Gastroesophageal sphincter (tissue), 4 donors: ENCODE measurements around the gene ADPRHL1. TPM values are rescaled to one million over a fixed set of nuclear protein-coding genes. Genes with fewer than 3 reads are reported as not detected.

ENCODE experiments used
- ATAC-seq: fragments of 150-250 bp; one replicate; pipeline ENCODE4 v1.9.1; 2016; ENCODE audit warnings: mild to moderate bottlenecking, moderate library complexity
- H3K27ac ChIP-seq, 4 donors: fragments of 200-600 bp; sonication (generic) in 3 of 4; 1 replicate in 3 of 4; 2 replicates in 1 of 4; pipeline ENCODE4 v1.5.1; 2016 to 2019
- H3K27me3 ChIP-seq: fragments of 200-600 bp; sonication (generic); one replicate; pipeline ENCODE4 v1.5.1; 2019
- H3K36me3 ChIP-seq, 2 donors: fragments of 200-600 bp; sonication (generic); one replicate each; pipeline ENCODE4 v1.5.1; 2019; ENCODE audit warnings: control low read depth in 1 of 2
- H3K4me1 ChIP-seq, 3 donors: fragments of 200-600 bp; sonication (generic); 1 replicate in 2 of 3; 2 replicates in 1 of 3; pipeline ENCODE4 v1.5.1; 2016 to 2019; ENCODE audit warnings: control low read depth in 2 of 3
- H3K4me3 ChIP-seq, 2 donors: fragments of 200-600 bp; sonication (generic); one replicate each; pipeline ENCODE4 v1.5.1; 2019; ENCODE audit warnings: mild to moderate bottlenecking in 1 of 2, moderate library complexity in 1 of 2
- H3K9me3 ChIP-seq, 3 donors: fragments of 200-600 bp; sonication (generic); one replicate each; pipeline ENCODE4 v1.5.1; 2017 to 2019; ENCODE audit warnings: control low read depth in 2 of 3
- CTCF ChIP-seq, 4 experiments: fragments of 200-600 bp in 2 of 4; fragments of 450-650 bp in 2 of 4; sonication (generic) in 1 of 4; IDR thresholded peaks; one replicate each; pipeline ENCODE4 v1.5.1; 2017 to 2019; ENCODE audit warnings: antibody characterized with exemption in 4 of 4, mild to moderate bottlenecking in 2 of 4, moderate library complexity in 2 of 4
- EP300 ChIP-seq: sonication (generic); formaldehyde crosslinking; IDR thresholded peaks from one replicate; pipeline ENCODE4 v1.6.1; 2017; ENCODE audit warnings: antibody characterized with exemption, mild to moderate bottlenecking
- POLR2A ChIP-seq, 2 donors: fragments of 450-650 bp; IDR thresholded peaks; one replicate each; pipeline ENCODE4 v1.6.1; 2017; ENCODE audit warnings: antibody characterized with exemption in 2 of 2, mild to moderate bottlenecking in 2 of 2, moderate library complexity in 1 of 2
- POLR2AphosphoS5 ChIP-seq: sonication (generic); formaldehyde crosslinking; IDR thresholded peaks from one replicate; pipeline ENCODE4 v1.6.1; 2017; ENCODE audit warnings: antibody characterized with exemption
- WGBS, 2 donors: methylation state at CpG; one replicate each; pipeline ENCODE4 v1.1.5; 2018; ENCODE audit warnings: low coverage in 1 of 2; 5-methylcytosine and 5-hydroxymethylcytosine counted together
- total RNA-seq, 4 donors: library from RNA; depleted of rRNA; stranded (reverse); fragments of >200 nt; gene quantifications; one replicate each; pipeline ENCODE4 v1.1.0, GENCODE V29; 2016

ADPRHL1 gene
- total RNA-seq, 4 donors from 2014 or later = 4.7 to 33.8 (median 8.9) TPM

GRCh38 chr13:113357529-113357928, 95.8 kb downstream of the ADPRHL1 start:
- WGBS, 2 donors = 90 to 100% methylated on average over 2 to 5 of the region's 5 CpGs
- TF ChIP-seq POLR2A (IDR thresholded peaks at IDR 0.05) = no peak
- TF ChIP-seq POLR2AphosphoS5 = no peak
- TF ChIP-seq EP300 = no peak
- TF ChIP-seq CTCF (IDR thresholded peaks at IDR 0.05) = no peak

GRCh38 chr13:113356596-113356995, 96.7 kb downstream of the ADPRHL1 start:
- H3K27ac ChIP-seq = no peak overlapping the region
- H3K27me3 ChIP-seq = no peaks in the 10 kb centered on the region
- no peak for ATAC-seq
- H3K9me3 ChIP-seq = no peaks in the 10 kb centered on the region
- H3K36me3 ChIP-seq = peaks cover 0 to 21% of the 10 kb centered on the region in 2 donors
- TF ChIP-seq POLR2AphosphoS5 (no peak), CTCF (IDR thresholded peaks at IDR 0.05) (no peak), EP300 (no peak), POLR2A (IDR thresholded peaks at IDR 0.05) (no peak)
- no peak overlapping the region for H3K4me3 ChIP-seq
- no peaks in the 10 kb centered on the region for H3K4me1 ChIP-seq
- 60 to 75% methylated on average over 3 to 4 of the region's 4 CpGs for WGBS, 2 donors

More at GRCh38 chr13:113357529-113357928, 95.8 kb downstream of the ADPRHL1 start:
- no peak overlapping the region for H3K4me3 ChIP-seq
- no peak overlapping the region for H3K27ac ChIP-seq
- peaks cover 0 to 4% (median 0%) of the 10 kb centered on the region in 3 donors for H3K4me1 ChIP-seq
- peaks cover 0 to 21% of the 10 kb centered on the region in 2 donors for H3K36me3 ChIP-seq
- ATAC-seq = no peak
- H3K27me3 ChIP-seq = no peaks in the 10 kb centered on the region
- H3K9me3 ChIP-seq = no peaks in the 10 kb centered on the region

- H3K4me1 ChIP-seq = no peaks in the 10 kb centered on the region
- H3K4me3 ChIP-seq = no peak overlapping the region
- TF ChIP-seq CTCF (IDR thresholded peaks at IDR 0.05) = no peak
- no peak for TF ChIP-seq POLR2A (IDR thresholded peaks at IDR 0.05)
- TF ChIP-seq POLR2AphosphoS5 = no peak
- no peak for TF ChIP-seq EP300
- no peaks in the 10 kb centered on the region for H3K27me3 ChIP-seq
- ATAC-seq = no peak
- H3K27ac ChIP-seq = no peak overlapping the region
- 84 to 93% methylated on average over 5 to 9 of the region's 10 CpGs for WGBS, 2 donors
- peaks cover 0 to 25% of the 10 kb centered on the region in 2 donors for H3K36me3 ChIP-seq
- no peaks in the 10 kb centered on the region for H3K9me3 ChIP-seq
Measured at GRCh38 chr13:113355621-113356020, 97.7 kb downstream of the ADPRHL1 start.

GRCh38 chr13:113354831-113355610, 98.3 kb downstream of the ADPRHL1 start:
- H3K4me3 ChIP-seq = no peak overlapping the region
- WGBS, 2 donors = 96 to 97% methylated on average over 5 to 10 of the region's 41 CpGs
- no peak overlapping the region for H3K27ac ChIP-seq
- peaks cover 0 to 31% of the 10 kb centered on the region in 2 donors for H3K36me3 ChIP-seq
- ATAC-seq = no peak
- no peaks in the 10 kb centered on the region for H3K9me3 ChIP-seq
- TF ChIP-seq CTCF (IDR thresholded peaks at IDR 0.05) (no peak), EP300 (no peak), POLR2A (IDR thresholded peaks at IDR 0.05) (no peak), POLR2AphosphoS5 (no peak)
- no peaks in the 10 kb centered on the region for H3K4me1 ChIP-seq
- no peaks in the 10 kb centered on the region for H3K27me3 ChIP-seq

GRCh38 chr13:113353254-113353653, 100.0 kb downstream of the ADPRHL1 start:
- WGBS, 2 donors = 70 to 82% methylated on average over 5 to 10 of the region's 12 CpGs
- H3K4me3 ChIP-seq = no peak overlapping the region

More at GRCh38 chr13:113353254-113353653, 100.0 kb downstream of the ADPRHL1 start:
- Histone ChIP-seq H3K36me3 (peaks cover 0 to 49% of the 10 kb centered on the region in 2 donors), H3K27ac (no peak overlapping the region), H3K4me1 (no peaks in the 10 kb centered on the region), H3K27me3 (no peaks in the 10 kb centered on the region), H3K9me3 (no peaks in the 10 kb centered on the region)
- no peak for ATAC-seq
- TF ChIP-seq CTCF (IDR thresholded peaks at IDR 0.05) = no peak
- no peak for TF ChIP-seq EP300
